ENCODE results near the gene WDR59. TPM values are rescaled to one million over a fixed set of nuclear protein-coding genes. Genes with fewer than 3 reads are reported as not detected.
"Not testable (repeated sequence)": the region's sequence is repeated elsewhere in the genome, so short reads cannot be mapped to it uniquely, and the experiment has no call there.

The WDR59 gene
- total RNA-seq, 2 donors from 2014 or later, result 12.5 to 18.0 TPM

- H3K27ac ChIP-seq, result no peak overlapping the region
- no peak for DNase-seq (ENCODE audit: low spot score)
- peaks cover 39% of the 10 kb centered on the region for H3K36me3 ChIP-seq
Observed at GRCh38 chr16:74923766-74924460, 61.0 kb downstream of the WDR59 start.

GRCh38 chr16:74922150-74923138 lies 62.5 kb downstream of the WDR59 start:
- H3K27ac ChIP-seq, result no peak overlapping the region
- no peak for TF ChIP-seq CTCF (IDR thresholded peaks at IDR 0.05)
- H3K9me3 ChIP-seq, result no peaks in the 10 kb centered on the region
- no peaks in the 10 kb centered on the region for H3K27me3 ChIP-seq
- H3K4me1 ChIP-seq, result no peaks in the 10 kb centered on the region
- peaks cover 46% of the 10 kb centered on the region for H3K36me3 ChIP-seq
- no peak for DNase-seq (ENCODE audit: low spot score)
- H3K4me3 ChIP-seq, result no peak overlapping the region

More at GRCh38 chr16:74923766-74924460, 61.0 kb downstream of the WDR59 start:
- Histone ChIP-seq H3K4me3 (no peak overlapping the region), H3K4me1 (no peaks in the 10 kb centered on the region), H3K27me3 (no peaks in the 10 kb centered on the region), H3K9me3 (no peaks in the 10 kb centered on the region)
- TF ChIP-seq CTCF (IDR thresholded peaks at IDR 0.05), result no peak

GRCh38 chr16:74921051-74921450 lies 63.9 kb downstream of the WDR59 start:
- Histone ChIP-seq H3K27me3 (no peaks in the 10 kb centered on the region), H3K27ac (no peak overlapping the region), H3K4me1 (no peaks in the 10 kb centered on the region), H3K9me3 (no peaks in the 10 kb centered on the region), H3K4me3 (no peak overlapping the region), H3K36me3 (peaks cover 51% of the 10 kb centered on the region)
- no peak for DNase-seq (ENCODE audit: low spot score)
- no peak for TF ChIP-seq CTCF (IDR thresholded peaks at IDR 0.05)

GRCh38 chr16:74909665-74910064 lies 75.3 kb downstream of the WDR59 start:
- TF ChIP-seq CTCF (IDR thresholded peaks at IDR 0.05), result no peak
- no peaks in the 10 kb centered on the region for H3K27me3 ChIP-seq
- H3K36me3 ChIP-seq, result peaks cover 54% of the 10 kb centered on the region

GRCh38 chr16:74908759-74909158 lies 76.2 kb downstream of the WDR59 start:
- DNase-seq (ENCODE audit: low spot score); H3K4me1 ChIP-seq; H3K27ac ChIP-seq; H3K27me3 ChIP-seq; H3K4me3 ChIP-seq: not testable (repeated sequence)
- peaks cover 0 to 17% of the 10 kb centered on the region in 2 donors for H3K9me3 ChIP-seq
- peaks cover 45% of the 10 kb centered on the region for H3K36me3 ChIP-seq

More at GRCh38 chr16:74909665-74910064, 75.3 kb downstream of the WDR59 start:
- Histone ChIP-seq H3K9me3 (peaks cover 0 to 18% of the 10 kb centered on the region in 2 donors), H3K4me3 (no peak overlapping the region), H3K27ac (no peak overlapping the region), H3K4me1 (no peaks in the 10 kb centered on the region)
- DNase-seq (ENCODE audit: low spot score), result no peak

All from right atrium auricular region (tissue), 2 donors.